BLaER1 (cell line): ENCODE data around the gene RDH5.

Source experiments
- H3K27ac ChIP-seq: shearing (Covaris generic); formaldehyde crosslinking; 2 replicates; pipeline ENCODE4 v1.8.1; 2022
- H3K27me3 ChIP-seq: shearing (Covaris generic); formaldehyde crosslinking; 2 replicates; pipeline ENCODE4 v1.8.1; 2022
- H3K36me3 ChIP-seq: shearing (Covaris generic); formaldehyde crosslinking; 2 replicates; pipeline ENCODE4 v1.8.1; 2022
- H3K4me1 ChIP-seq: shearing (Covaris generic); formaldehyde crosslinking; 2 replicates; pipeline ENCODE4 v1.8.1; 2022
- H3K4me2 ChIP-seq: shearing (Covaris generic); formaldehyde crosslinking; 2 replicates; pipeline ENCODE4 v1.8.1; 2022
- H3K4me3 ChIP-seq: shearing (Covaris generic); formaldehyde crosslinking; 2 replicates; pipeline ENCODE4 v1.8.1; 2022
- H3K9ac ChIP-seq: shearing (Covaris generic); formaldehyde crosslinking; 2 replicates; pipeline ENCODE4 v1.8.1; 2022
- H3K9me3 ChIP-seq: shearing (Covaris generic); formaldehyde crosslinking; 2 replicates; pipeline ENCODE4 v1.8.1; 2022
- H4K20me1 ChIP-seq: shearing (Covaris generic); formaldehyde crosslinking; 2 replicates; pipeline ENCODE4 v1.8.1; 2022
- Cebpa-rat ChIP-seq: shearing (Covaris generic); IDR thresholded peaks from 2 replicates; pipeline ENCODE4 v1.8.1; 2022

RDH5 gene

DNA sequence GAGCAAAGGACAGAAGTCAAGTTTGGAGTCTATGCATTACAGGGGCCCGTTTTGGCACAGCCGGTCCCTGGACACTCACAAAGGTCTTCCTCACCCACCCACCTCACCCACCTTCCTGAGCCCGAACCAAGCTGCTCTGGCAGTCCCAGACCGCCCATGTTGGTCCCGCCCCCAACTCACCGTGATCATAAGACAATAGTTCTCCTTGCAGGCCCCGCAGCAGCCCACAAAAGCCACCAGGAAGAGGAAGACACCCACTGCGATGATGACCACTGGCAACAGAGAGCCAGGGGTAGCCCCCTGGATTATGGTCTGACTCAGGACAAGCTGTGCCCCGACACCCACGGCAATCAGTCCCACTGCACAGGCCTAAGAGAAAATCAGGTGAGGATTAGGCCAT lies 6.8 kb downstream of the RDH5 start:
- Histone ChIP-seq H3K9me3 (no peaks in the 10 kb centered on the region), H3K4me1 (peaks cover 77% of the 10 kb centered on the region), H4K20me1 (peaks cover 28% of the 10 kb centered on the region), H3K27me3 (no peaks in the 10 kb centered on the region), H3K36me3 (peaks cover 36% of the 10 kb centered on the region), H3K9ac (peak overlapping the region; percentile 87), H3K27ac (peak overlapping the region; percentile 89), H3K4me3 (peak overlapping the region; percentile 77; the same call in 1 of the 2 replicates), H3K4me2 (peak overlapping the region; percentile 99)
- TF ChIP-seq Cebpa-rat: no peak

- Histone ChIP-seq H3K9me3 (no peaks in the 10 kb centered on the region), H3K27ac (peak overlapping the region; percentile 89), H3K36me3 (peaks cover 36% of the 10 kb centered on the region), H4K20me1 (peaks cover 28% of the 10 kb centered on the region), H3K4me3 (peak overlapping the region; percentile 77), H3K4me1 (peaks cover 77% of the 10 kb centered on the region), H3K27me3 (no peaks in the 10 kb centered on the region), H3K9ac (peak overlapping the region; percentile 87), H3K4me2 (peak overlapping the region; percentile 99)
- TF ChIP-seq Cebpa-rat: no peak
Measured at GRCh38 chr12:55727643-55728185, 7.5 kb downstream of the RDH5 start.

- H4K20me1 ChIP-seq: peaks cover 28% of the 10 kb centered on the region
- H3K36me3 ChIP-seq: peaks cover 36% of the 10 kb centered on the region
- TF ChIP-seq Cebpa-rat: no peak
- peak overlapping the region; percentile 77 for H3K4me3 ChIP-seq
- H3K4me1 ChIP-seq: peaks cover 77% of the 10 kb centered on the region
- peak overlapping the region; percentile 89 for H3K27ac ChIP-seq
- peak overlapping the region; percentile 87 for H3K9ac ChIP-seq
- H3K27me3 ChIP-seq: no peaks in the 10 kb centered on the region
- H3K9me3 ChIP-seq: no peaks in the 10 kb centered on the region
- peak overlapping the region; percentile 99 for H3K4me2 ChIP-seq
Measured at GRCh38 chr12:55728186-55728938, 8.2 kb downstream of the RDH5 start.

DNA sequence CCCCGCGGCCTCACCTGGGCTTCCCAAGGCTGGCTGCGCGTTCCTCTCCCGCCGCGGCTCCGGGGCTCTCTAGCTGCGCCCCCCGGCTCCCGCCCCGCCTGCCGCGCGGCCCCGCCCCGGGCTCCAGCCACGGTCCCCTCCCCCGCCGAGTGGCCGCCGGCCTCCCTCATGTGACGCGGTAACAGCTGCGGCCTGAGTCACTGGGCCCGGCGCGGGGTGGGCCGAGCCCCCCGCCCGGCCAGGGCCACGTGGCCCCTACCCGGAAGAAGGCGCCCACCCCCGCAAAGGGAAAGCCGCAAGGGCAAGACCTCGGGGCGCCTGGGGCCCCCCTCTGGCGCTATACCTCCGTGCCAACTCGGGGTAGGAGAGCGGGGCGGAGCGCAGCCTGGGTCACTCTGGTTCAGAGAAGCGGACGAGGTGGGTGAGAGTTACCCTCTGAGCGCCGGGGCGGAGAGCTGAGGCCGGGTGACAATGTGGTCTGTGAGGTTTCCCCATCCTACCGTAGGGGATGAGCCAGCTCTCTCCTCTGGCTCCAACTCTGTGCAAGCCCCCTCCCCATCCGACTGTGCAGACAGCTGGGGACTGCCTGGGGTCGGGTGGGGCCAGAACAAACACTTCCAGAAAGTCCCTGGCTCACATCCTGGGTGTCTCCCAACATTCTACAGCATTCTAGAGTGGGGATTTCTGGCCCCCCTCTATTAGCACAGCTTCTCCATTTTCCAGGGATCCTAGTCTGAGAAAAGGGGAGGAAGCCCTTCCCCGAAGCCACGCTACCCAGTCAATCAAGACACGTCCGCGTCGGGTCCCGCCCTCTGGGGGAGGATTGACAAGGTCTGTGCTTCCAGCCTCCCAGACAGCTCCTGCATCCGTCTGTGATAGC lies 9.0 kb downstream of the RDH5 start, which contains the start of gene CD63:
Gene CD63, minus strand, starts transcription at position 71 of the 880 bp plus-strand sequence. CDS start 668 bp downstream, outside the sequence.
- H3K36me3 ChIP-seq: peaks cover 29% of the 10 kb centered on the region
- peak within 1 kb of the TSS; percentile 77 for H3K4me3 ChIP-seq
- H3K27ac ChIP-seq: peak within 1 kb of the TSS; percentile 89
- peak within 1 kb of the TSS; percentile 99 for H3K4me2 ChIP-seq
- no peak for TF ChIP-seq Cebpa-rat
- peaks cover 28% of the 10 kb centered on the region for H4K20me1 ChIP-seq
- peaks cover 76% of the 10 kb centered on the region for H3K4me1 ChIP-seq
- H3K9me3 ChIP-seq: no peaks in the 10 kb centered on the region
- H3K9ac ChIP-seq: peak within 1 kb of the TSS; percentile 87
- H3K27me3 ChIP-seq: no peaks in the 10 kb centered on the region

DNA sequence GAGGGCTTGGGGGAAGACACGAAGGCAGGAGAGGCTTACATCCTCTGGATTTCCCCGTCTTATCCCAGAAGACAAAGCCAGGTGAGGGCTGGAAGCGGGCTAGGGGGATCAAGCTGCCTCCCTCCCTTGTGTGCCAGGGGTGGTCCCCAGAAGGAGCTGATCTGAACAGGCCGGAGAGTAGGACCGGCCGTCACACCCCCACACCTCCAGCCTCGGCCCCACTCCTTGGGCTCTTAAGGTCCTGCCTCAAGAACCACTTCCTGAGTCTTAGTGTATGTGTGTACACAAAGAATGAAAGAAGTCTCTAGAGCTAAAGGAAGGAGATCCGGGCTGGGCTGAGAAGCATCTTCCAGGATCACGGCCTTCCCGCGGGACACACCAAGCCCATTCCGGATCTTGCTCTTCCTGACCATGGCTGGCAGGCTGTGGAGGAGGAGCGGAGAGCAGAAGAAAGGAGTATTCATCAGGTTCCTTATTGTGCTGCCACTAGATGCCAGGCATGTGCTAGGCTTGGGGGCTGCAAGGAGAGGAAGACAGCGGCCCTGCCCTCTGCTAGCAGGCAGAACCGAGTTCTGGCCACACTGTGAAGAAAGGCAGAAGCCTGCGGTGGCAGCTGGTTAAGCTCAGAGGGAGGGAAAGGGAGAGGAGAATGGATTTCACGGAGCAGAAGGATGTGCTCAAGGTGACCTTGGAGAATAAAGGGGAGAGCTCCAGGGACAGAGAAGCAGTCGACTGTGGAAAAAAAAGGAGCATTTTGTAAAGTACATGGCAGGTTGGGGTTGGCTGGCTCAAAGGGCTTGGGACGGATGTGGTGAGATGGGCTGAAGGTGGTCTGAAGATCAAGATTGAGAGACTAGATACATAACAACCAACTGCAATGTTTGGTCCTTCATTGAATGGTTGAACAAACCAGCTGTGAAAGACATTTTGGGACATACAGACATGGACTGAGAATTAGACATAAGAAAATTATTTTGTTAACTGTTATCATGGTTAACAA lies 9.9 kb downstream of the RDH5 start:
- peak overlapping the region; percentile 89 for H3K27ac ChIP-seq
- peak overlapping the region; percentile 87 for H3K9ac ChIP-seq
- no peak for TF ChIP-seq Cebpa-rat

DNA sequence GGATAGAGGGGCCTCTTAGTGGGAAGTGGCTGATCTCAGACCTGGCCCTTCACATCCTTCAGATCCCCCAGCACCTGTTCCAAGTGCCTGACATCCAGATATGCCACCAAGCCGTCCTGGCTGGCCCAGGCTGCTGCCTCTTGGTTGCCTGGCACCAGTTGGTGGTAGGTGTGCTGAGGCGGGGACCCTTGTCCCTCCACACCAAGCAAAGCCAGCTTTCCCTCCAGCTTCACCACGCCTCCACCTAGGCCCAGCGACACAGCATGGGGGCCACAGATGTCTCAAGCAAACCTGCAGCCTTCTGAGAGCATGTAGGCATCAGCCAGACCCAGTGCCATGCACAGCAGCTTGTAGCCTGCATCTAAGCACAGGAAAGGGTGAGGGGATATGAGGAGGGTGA lies 12.1 kb downstream of the RDH5 start:
- Histone ChIP-seq H3K27me3 (no peaks in the 10 kb centered on the region), H3K9me3 (no peaks in the 10 kb centered on the region), H3K27ac (no peak overlapping the region), H3K4me2 (peak overlapping the region; percentile 99), H3K36me3 (peaks cover under 1% of the 10 kb centered on the region), H4K20me1 (peaks cover 8% of the 10 kb centered on the region), H3K4me1 (peaks cover 59% of the 10 kb centered on the region), H3K9ac (no peak overlapping the region), H3K4me3 (no peak overlapping the region)
- TF ChIP-seq Cebpa-rat: no peak

More for the DNA sequence above, 9.9 kb downstream of the RDH5 start:
- Histone ChIP-seq H3K4me1 (peaks cover 67% of the 10 kb centered on the region), H3K4me3 (peak overlapping the region; percentile 77), H3K4me2 (peak overlapping the region; percentile 99), H4K20me1 (peaks cover 24% of the 10 kb centered on the region), H3K36me3 (peaks cover 21% of the 10 kb centered on the region), H3K9me3 (no peaks in the 10 kb centered on the region), H3K27me3 (no peaks in the 10 kb centered on the region)

DNA sequence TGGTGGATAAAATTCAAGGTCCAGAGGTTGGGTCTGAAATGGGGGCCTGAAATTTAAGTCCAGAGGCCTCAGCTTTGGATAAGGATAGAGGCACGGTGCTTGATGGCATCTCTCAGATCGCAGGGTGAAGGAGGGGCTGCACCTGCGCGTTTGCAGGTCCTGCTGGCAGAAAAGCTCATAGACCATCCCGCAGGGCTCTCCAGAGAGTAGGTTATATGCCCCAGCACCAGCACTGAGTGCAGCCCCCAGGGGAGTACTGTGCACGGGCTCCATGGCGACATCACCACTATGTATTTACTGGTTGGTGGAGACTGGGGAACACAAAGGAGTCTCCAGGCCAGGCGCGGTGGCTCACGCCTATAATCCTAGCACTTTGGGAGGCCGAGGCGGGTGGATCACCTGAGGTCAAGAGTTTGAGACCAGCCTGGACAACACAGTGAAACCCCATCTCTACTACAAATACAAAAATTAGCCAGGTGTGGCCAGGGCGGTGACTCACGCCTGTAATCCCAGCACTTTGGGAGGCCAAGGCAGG lies 12.9 kb downstream of the RDH5 start:
- 0 out of 2 replicates have a peak overlapping the region, but pooled peaks have one; percentile 10 for H3K9ac ChIP-seq
- no peaks in the 10 kb centered on the region for H3K9me3 ChIP-seq
- peak overlapping the region; percentile 59; the same call in 1 of the 2 replicates for H3K27ac ChIP-seq

DNA sequence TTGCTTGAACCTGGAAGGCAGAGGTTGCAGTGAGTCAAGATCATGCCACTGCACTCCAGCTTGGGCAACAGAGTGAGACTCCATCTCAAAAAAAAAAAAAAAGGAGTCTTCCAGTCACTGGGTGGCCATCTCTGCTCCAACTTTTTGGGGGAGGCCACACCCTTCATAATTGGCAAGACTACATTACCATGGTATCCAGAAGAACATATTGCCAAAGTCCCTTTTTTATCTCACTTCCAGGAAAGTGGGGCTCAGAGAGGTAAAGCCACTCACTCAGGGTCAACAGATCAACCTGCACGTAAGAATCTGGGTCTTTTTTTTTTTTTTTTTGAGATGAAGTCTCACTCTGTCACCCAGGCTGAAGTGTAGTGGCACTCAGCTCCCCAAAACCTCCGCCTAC lies 13.7 kb downstream of the RDH5 start:
- Histone ChIP-seq H3K4me3 (no peak overlapping the region), H4K20me1 (no peaks in the 10 kb centered on the region), H3K27ac (no peak overlapping the region), H3K27me3 (no peaks in the 10 kb centered on the region), H3K36me3 (no peaks in the 10 kb centered on the region), H3K9me3 (no peaks in the 10 kb centered on the region), H3K4me1 (peaks cover 60% of the 10 kb centered on the region), H3K9ac (no peak overlapping the region), H3K4me2 (peak overlapping the region; percentile 99)
- TF ChIP-seq Cebpa-rat: no peak

More for the DNA sequence above, 12.9 kb downstream of the RDH5 start:
- Histone ChIP-seq H4K20me1 (peaks cover under 1% of the 10 kb centered on the region; the same call in 1 of the 2 replicates), H3K4me3 (peak overlapping the region; percentile 28; the same call in 1 of the 2 replicates), H3K4me1 (peaks cover 60% of the 10 kb centered on the region), H3K36me3 (no peaks in the 10 kb centered on the region), H3K27me3 (no peaks in the 10 kb centered on the region), H3K4me2 (peak overlapping the region; percentile 99)
- TF ChIP-seq Cebpa-rat: no peak
